HFFc6 (cell line): Measurements from ENCODE around the gene VIL1. TPM values are rescaled to one million over a fixed set of nuclear protein-coding genes. Genes with fewer than 3 reads are reported as not detected.

Experiments
- DNase-seq: peaks from one replicate; pipeline ENCODE4 v3.0.0-alpha.2; 2018
- H3K27ac Mint-ChIP-seq: 2 replicates; pipeline ENCODE4 v1.8.0; 2020; ENCODE audit warnings: mild to moderate bottlenecking, mixed read lengths
- H3K27me3 Mint-ChIP-seq: 2 replicates; pipeline ENCODE4 v1.8.0; 2021; ENCODE audit warnings: mild to moderate bottlenecking, moderate library complexity, mixed read lengths; ENCODE audit not compliant: insufficient read depth
- H3K36me3 Mint-ChIP-seq: 2 replicates; pipeline ENCODE4 v1.8.0; 2021; ENCODE audit warnings: low read depth, mixed read lengths
- H3K4me1 Mint-ChIP-seq: 2 replicates; pipeline ENCODE4 v1.8.0; 2020; ENCODE audit warnings: low read depth, mixed read lengths
- H3K4me3 Mint-ChIP-seq: 2 replicates; pipeline ENCODE4 v1.8.0; 2020; ENCODE audit warnings: mild to moderate bottlenecking, moderate library complexity, mixed read lengths
- H3K9me3 Mint-ChIP-seq: 2 replicates; pipeline ENCODE4 v1.8.0; 2020; ENCODE audit warnings: mild to moderate bottlenecking, mixed read lengths
- total RNA-seq, 6 experiments: library from RNA; stranded (reverse); fragmentation: NEBNext Ultra II Directional; extraction: Animal tissue kit (Norgen Biotek cat#: 25700); gene quantifications; 2 replicates in 1 of 6; 3 replicates in 5 of 6; pipeline ENCODE4 v1.2.3, GENCODE V29; 2021
- TF ChIP-seq, protein P1 (sequence below): fragments of 200-600 bp; sonication (generic); IDR thresholded peaks from 2 replicates; pipeline ENCODE4 v1.5.0; 2021; ENCODE audit warnings: antibody characterized with exemption, mild to moderate bottlenecking

VIL1 gene
- total RNA-seq, 6 experiments from 2014 or later, result not detected

GRCh38 chr2:218398437-218399390, 20.2 kb upstream of the VIL1 start:
- Mint-ChIP-seq H3K27ac (peak overlapping the region; percentile 98), H3K4me1 (peaks cover 38% of the 10 kb centered on the region), H3K4me3 (peak overlapping the region; percentile 94), H3K36me3 (peaks cover 4% of the 10 kb centered on the region; the same call in 1 of the 2 replicates), H3K27me3 (no peaks in the 10 kb centered on the region; the same call in 1 of the 2 replicates), H3K9me3 (no peaks in the 10 kb centered on the region)
- peak; percentile 34 for DNase-seq
- TF ChIP-seq, protein P1, sequence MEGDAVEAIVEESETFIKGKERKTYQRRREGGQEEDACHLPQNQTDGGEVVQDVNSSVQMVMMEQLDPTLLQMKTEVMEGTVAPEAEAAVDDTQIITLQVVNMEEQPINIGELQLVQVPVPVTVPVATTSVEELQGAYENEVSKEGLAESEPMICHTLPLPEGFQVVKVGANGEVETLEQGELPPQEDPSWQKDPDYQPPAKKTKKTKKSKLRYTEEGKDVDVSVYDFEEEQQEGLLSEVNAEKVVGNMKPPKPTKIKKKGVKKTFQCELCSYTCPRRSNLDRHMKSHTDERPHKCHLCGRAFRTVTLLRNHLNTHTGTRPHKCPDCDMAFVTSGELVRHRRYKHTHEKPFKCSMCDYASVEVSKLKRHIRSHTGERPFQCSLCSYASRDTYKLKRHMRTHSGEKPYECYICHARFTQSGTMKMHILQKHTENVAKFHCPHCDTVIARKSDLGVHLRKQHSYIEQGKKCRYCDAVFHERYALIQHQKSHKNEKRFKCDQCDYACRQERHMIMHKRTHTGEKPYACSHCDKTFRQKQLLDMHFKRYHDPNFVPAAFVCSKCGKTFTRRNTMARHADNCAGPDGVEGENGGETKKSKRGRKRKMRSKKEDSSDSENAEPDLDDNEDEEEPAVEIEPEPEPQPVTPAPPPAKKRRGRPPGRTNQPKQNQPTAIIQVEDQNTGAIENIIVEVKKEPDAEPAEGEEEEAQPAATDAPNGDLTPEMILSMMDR, result 0 out of 2 replicates have a peak, but pooled peaks have one; percentile 11

GRCh38 chr2:218399391-218400166, 19.3 kb upstream of the VIL1 start, which contains the start of gene CTDSP1:
Gene CTDSP1 (plus strand): TSS chr2:218399868. CDS start chr2:218400091, 223 bp downstream.
- no peaks in the 10 kb centered on the region; the same call in 1 of the 2 replicates for H3K27me3 Mint-ChIP-seq
- TF ChIP-seq, protein P1, result peak; percentile 45; the same call in 1 of the 2 replicates
- DNase-seq, result peak; percentile 97
- peaks cover 46% of the 10 kb centered on the region for H3K4me1 Mint-ChIP-seq
- H3K4me3 Mint-ChIP-seq, result peak within 1 kb of the TSS; percentile 98
- no peaks in the 10 kb centered on the region for H3K9me3 Mint-ChIP-seq
- peak within 1 kb of the TSS; percentile 93 for H3K27ac Mint-ChIP-seq
- peaks cover 4% of the 10 kb centered on the region; the same call in 1 of the 2 replicates for H3K36me3 Mint-ChIP-seq

- no peaks in the 10 kb centered on the region; the same call in 1 of the 2 replicates for H3K27me3 Mint-ChIP-seq
- H3K4me3 Mint-ChIP-seq, result peak overlapping the region; percentile 98
- no peak for DNase-seq
- H3K9me3 Mint-ChIP-seq, result no peaks in the 10 kb centered on the region
- peaks cover 51% of the 10 kb centered on the region for H3K4me1 Mint-ChIP-seq
- TF ChIP-seq, protein P1, result no peak
- peaks cover 4% of the 10 kb centered on the region; the same call in 1 of the 2 replicates for H3K36me3 Mint-ChIP-seq
- H3K27ac Mint-ChIP-seq, result peak overlapping the region; percentile 93
These were observed 18.6 kb upstream of the VIL1 start for GRCh38 chr2:218400167-218400929.

DNA sequence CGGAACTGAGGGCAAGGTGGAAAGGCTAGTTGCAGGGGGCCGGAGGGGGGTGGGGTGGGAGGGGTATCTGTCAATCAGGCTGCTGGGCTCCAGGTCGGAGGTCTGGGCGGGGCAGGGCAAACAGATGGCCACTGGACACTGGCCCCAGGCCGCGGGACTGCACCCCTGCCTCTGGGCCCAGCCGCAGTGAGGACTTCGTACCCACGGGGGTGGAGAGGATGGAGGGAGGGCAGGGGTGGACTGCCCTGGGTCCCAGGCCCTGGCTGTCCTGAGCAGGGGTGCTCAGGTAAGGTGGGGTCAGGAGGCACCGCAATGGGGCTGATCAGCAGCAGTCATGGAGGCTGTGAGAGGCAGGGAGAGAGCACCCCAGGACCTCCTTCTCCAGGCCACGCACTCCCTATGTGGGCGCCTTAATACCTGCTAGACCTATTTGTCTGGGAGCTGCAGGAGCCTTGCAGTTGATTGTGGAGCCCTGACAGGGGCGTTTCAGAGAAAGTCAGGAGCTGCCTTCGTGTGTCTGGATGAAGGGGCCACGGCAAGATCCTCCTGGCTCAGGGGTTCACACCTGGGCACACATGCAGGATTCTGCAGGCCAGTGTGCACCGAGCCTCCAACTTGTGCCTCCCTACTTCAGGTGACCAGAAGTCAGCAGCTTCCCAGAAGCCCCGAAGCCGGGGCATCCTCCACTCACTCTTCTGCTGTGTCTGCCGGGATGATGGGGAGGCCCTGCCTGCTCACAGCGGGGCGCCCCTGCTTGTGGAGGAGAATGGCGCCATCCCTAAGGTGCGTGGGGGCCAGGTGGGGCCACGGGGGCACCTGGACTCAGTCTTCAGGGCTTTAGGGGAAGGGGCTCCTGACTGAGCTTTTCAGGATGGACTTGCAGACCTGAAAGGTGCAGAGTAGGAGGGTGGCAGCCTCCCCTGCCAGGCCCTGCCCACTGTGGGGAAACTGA, 17.7 kb upstream of the VIL1 start:
- no peaks in the 10 kb centered on the region for H3K9me3 Mint-ChIP-seq
- TF ChIP-seq, protein P1, result no peak
- no peaks in the 10 kb centered on the region; the same call in 1 of the 2 replicates for H3K27me3 Mint-ChIP-seq
- peaks cover 4% of the 10 kb centered on the region; the same call in 1 of the 2 replicates for H3K36me3 Mint-ChIP-seq
- peak overlapping the region; percentile 98 for H3K4me3 Mint-ChIP-seq
- H3K27ac Mint-ChIP-seq, result peak overlapping the region; percentile 93
- DNase-seq, result no peak
- H3K4me1 Mint-ChIP-seq, result peaks cover 52% of the 10 kb centered on the region
